NK-92 treated with Interleukin-12 subunit alpha and Interleukin-12 subunit beta, amount 100 ng/mL, for 24 hours (cell line): ENCODE measurements around the gene SET.
A peak's percentile ranks its signal among the peaks of the same experiment; 100 is the strongest.

Source experiments
- DNase-seq: peaks from one replicate; lab custom pipeline; 2025; lab: John Stamatoyannopoulos, UW

SET gene

GRCh38 chr9:128713411-128713780 is 24.4 kb downstream of the SET start:
- DNase-seq = no peak

- DNase-seq = no peak
Measured at GRCh38 chr9:128713941-128714573, 25.0 kb downstream of the SET start.

- no peak for DNase-seq
Measured at GRCh38 chr9:128714586-128715435, 25.8 kb downstream of the SET start.

DNA sequence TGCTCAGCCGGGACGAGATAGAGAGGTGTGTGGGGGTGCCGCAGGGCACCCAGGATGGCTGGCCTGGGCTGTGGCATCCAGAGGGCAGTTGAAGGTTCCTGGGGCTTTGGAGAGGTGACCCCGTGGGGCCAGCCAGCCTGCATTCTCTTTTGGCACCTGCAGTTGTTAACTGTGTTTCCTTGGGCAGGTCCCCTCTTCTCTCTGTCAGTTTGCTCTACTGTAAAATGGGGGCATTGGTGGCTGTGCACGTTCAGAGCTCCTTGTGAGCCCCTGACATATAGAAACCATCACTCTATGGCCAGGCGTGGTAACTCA is 26.4 kb downstream of the SET start:
- DNase-seq = no peak

GRCh38 chr9:128716581-128717254 is 27.7 kb downstream of the SET start:
- no peak for DNase-seq

DNA sequence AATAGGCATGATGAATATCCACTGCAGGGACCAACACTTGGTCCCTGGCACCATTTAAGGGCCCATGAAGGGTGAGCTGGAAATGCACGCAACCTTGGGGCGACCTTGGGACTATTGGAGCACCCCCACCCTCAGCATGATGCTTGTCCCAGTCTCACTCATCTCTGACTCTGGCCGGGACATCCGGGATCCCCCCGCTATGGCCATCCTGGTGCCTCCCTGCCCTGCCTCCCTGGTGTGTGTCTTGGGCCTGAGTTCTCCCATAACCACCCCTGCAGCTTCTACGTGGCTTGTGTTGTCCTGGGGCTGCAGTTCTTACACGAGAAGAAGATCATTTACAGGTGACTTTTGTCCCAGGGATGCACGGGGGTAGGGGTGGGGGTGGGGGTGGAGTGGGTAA is 29.0 kb downstream of the SET start:
- no peak for DNase-seq

- no peak for DNase-seq
Measured at GRCh38 chr9:128718475-128718874, 29.5 kb downstream of the SET start.

- DNase-seq = no peak
Measured at GRCh38 chr9:128719919-128720605, 31.0 kb downstream of the SET start.

DNA sequence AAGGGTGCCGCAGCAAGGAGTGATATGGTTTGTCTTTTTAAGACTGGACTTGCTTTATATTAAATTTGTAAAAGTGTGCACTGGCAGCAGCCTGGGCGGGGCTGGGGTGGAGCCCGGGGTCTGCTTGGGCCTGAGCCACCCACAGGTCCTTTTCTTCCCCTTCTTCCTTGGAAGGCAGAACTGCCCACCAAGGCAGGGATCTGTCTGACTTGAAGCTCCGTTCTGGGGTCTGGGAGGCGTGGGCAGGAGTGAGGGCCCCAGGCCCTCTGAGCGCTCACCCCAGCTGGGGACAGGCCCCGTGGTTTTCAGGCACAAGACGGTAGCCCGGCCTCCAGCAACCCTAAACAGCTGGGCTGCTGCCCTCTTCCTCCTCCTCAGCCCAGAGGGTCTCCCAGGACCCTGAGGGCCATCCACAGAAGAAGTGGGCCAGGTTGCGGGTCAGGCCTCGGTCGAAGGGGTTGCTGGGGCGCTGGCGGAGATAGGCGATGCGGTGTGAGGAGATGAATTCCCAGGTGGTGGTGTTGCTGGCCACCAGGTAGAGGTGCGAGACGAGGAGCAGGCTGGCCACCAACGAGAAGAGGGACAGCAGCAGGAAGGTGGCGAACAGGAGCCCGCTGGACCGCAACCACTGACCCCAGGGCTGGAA is 31.9 kb downstream of the SET start:
- DNase-seq = no peak

DNA sequence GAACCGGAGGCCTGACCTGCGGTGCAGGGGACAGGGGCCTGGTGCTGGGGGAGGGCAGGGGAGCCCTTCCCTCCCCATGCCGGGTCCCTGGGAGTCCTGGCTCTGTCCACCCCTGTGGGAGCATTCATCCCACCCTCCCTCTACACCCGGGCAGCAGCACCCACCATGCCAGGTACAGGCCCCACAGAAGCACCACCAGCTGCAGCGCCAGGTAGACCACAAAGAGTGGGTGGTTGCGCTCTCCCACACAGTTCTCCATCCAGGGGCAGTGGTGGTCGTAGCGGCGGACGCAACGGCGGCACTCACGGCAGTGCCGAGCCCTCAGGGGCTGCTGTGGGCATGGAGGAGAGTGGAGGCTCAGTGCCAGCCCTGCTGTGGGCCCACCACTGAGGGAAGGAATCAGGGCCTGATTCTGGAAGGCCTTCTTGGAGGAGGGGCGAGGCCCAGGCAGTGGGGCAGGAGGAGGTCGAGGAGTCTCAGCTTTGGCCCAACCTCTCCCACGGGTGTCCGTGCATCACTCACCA is 32.5 kb downstream of the SET start:
- no peak for DNase-seq

- DNase-seq = no peak
Measured at GRCh38 chr9:128722380-128723351, 33.6 kb downstream of the SET start.

GRCh38 chr9:128723352-128723865 is 34.4 kb downstream of the SET start:
- DNase-seq = no peak

GRCh38 chr9:128723866-128724743 is 35.1 kb downstream of the SET start, which contains the start of gene ZDHHC12:
ZDHHC12 (minus strand) TSS chr9:128724127; CDS start chr9:128724093, 34 bp downstream.
- DNase-seq = peak; percentile 99

DNA sequence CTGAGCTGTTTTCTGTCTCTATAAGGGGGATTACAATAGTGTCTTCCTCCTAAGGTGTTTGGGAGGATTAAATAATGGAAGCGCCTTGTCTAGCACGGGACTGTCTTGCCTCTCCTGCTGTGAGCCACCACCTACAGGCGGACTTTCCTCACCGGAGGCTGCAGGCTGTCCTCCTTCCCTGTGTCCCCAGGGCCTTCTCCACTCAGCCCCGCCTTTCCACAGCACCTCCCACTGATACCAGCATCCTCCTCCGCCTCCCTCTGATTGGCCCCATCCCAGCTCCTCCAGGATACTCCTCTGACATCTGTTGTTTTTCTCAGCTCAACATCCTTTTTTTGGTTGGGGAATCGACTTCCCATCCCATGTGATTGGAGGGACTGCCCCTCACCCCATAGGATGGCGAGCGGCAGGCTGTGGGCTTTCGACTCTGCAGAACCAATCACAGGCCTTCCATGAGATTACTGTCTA is 35.8 kb downstream of the SET start:
- DNase-seq = no peak

- no peak for DNase-seq
Measured at GRCh38 chr9:128727640-128728248, 38.7 kb downstream of the SET start.

GRCh38 chr9:128728298-128728697 is 39.3 kb downstream of the SET start:
- DNase-seq = no peak

GRCh38 chr9:128729302-128729701 is 40.3 kb downstream of the SET start:
- no peak for DNase-seq

- no peak for DNase-seq
Measured at GRCh38 chr9:128729766-128730517, 40.9 kb downstream of the SET start.
